Tibial artery (tissue), 4 donors: ENCODE results near the gene ACVR1.

Source experiments
- DNase-seq, 2 donors: peaks; one replicate each; pipeline ENCODE4 v3.0.0-alpha.2; 2019
- H3K27ac ChIP-seq, 2 donors: fragments of 200-600 bp; sonication (generic) in 1 of 2; 1 replicate in 1 of 2; 2 replicates in 1 of 2; pipeline ENCODE4 v1.5.1; 2018 to 2019; ENCODE audit warnings: mild to moderate bottlenecking in 1 of 2
- H3K27me3 ChIP-seq, 2 donors: fragments of 200-600 bp; sonication (generic) in 1 of 2; one replicate each; pipeline versions ENCODE4 v1.5.1 to v1.6.0; 2016 to 2019
- H3K36me3 ChIP-seq, 3 donors: fragments of 200-600 bp; sonication (generic) in 2 of 3; one replicate each; pipeline ENCODE4 v1.5.1; 2016 to 2019; ENCODE audit warnings: mild to moderate bottlenecking in 2 of 3
- H3K4me1 ChIP-seq, 4 donors: fragments of 200-600 bp; sonication (generic) in 2 of 4; 1 replicate in 3 of 4; 2 replicates in 1 of 4; pipeline ENCODE4 v1.5.1; 2016 to 2019
- H3K4me3 ChIP-seq, 2 donors: fragments of 200-600 bp; sonication (generic) in 1 of 2; 1 replicate in 1 of 2; 2 replicates in 1 of 2; pipeline ENCODE4 v1.5.1; 2018 to 2019; ENCODE audit warnings: mild to moderate bottlenecking in 2 of 2
- H3K9me3 ChIP-seq, 3 donors: fragments of 200-600 bp; sonication (generic) in 1 of 3; one replicate each; pipeline ENCODE4 v1.5.1; 2016 to 2019
- intact Hi-C: fragments of 100-400 bp; cut with DNase I; formaldehyde crosslinking; loops from one replicate; pipeline ENCODE4 v1.15.0; 2023; ENCODE audit warnings: low total_unique reads
- TF ChIP-seq, protein P1 (sequence below), 2 experiments: fragments of 200-600 bp in 1 of 2; fragments of 450-650 bp in 1 of 2; IDR thresholded peaks; one replicate each; pipeline ENCODE4 v1.5.1; 2017 to 2019; ENCODE audit warnings: antibody characterized with exemption in 2 of 2, mild to moderate bottlenecking in 1 of 2, moderate library complexity in 1 of 2

ACVR1 gene

DNA sequence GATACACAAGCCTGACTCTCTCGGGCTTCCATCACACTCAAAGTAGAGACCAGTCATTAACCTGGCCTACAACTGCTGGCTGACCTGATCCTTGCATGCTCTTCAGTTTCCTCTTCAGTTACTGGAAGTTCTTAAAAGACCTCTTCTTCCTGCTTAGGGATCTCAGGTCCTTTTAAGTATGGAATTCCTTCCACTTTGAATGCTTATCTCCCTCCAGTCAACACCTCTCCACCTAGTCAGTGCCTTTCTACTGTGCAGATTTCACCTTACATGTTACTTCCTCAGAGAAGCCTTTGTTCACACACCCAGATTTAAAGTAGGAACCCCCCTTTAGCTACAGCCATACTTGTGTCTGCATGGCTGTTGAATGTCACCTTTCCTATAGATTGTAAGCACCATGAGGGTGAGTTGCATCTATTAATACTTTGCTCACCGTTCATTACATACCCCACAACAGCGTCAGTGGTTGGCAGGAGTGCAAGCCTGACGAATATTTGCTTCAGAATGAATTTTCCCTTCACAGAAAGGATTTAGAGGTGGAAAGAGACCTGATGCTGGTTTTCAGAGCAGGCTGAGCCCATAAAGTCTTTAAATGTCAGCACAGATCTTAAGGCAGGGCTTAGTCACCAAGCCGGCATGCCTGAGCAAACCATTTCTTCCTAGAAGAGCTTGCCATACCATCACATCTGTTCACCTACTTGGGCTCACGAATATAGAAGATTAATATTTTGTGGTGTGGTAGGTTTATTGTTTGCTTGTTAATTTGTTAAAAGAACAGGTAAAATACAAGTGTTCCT is 90.1 kb downstream of the ACVR1 start:
- DNase-seq: no peak
- Histone ChIP-seq H3K36me3 (no peaks in the 10 kb centered on the region), H3K9me3 (no peaks in the 10 kb centered on the region), H3K27ac (no peak overlapping the region), H3K4me1 (peaks cover 0 to 89% (median 49%) of the 10 kb centered on the region in 4 donors), H3K4me3 (no peak overlapping the region), H3K27me3 (no peaks in the 10 kb centered on the region)
- TF ChIP-seq, protein P1, sequence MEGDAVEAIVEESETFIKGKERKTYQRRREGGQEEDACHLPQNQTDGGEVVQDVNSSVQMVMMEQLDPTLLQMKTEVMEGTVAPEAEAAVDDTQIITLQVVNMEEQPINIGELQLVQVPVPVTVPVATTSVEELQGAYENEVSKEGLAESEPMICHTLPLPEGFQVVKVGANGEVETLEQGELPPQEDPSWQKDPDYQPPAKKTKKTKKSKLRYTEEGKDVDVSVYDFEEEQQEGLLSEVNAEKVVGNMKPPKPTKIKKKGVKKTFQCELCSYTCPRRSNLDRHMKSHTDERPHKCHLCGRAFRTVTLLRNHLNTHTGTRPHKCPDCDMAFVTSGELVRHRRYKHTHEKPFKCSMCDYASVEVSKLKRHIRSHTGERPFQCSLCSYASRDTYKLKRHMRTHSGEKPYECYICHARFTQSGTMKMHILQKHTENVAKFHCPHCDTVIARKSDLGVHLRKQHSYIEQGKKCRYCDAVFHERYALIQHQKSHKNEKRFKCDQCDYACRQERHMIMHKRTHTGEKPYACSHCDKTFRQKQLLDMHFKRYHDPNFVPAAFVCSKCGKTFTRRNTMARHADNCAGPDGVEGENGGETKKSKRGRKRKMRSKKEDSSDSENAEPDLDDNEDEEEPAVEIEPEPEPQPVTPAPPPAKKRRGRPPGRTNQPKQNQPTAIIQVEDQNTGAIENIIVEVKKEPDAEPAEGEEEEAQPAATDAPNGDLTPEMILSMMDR (IDR thresholded peaks at IDR 0.05): no peak
- intact Hi-C loops: loop anchor here (2.0 to 10.0 kb wide), 3 partner anchors 45 to 491 kb away; partner anchors contain the start of gene ACVR1

DNA sequence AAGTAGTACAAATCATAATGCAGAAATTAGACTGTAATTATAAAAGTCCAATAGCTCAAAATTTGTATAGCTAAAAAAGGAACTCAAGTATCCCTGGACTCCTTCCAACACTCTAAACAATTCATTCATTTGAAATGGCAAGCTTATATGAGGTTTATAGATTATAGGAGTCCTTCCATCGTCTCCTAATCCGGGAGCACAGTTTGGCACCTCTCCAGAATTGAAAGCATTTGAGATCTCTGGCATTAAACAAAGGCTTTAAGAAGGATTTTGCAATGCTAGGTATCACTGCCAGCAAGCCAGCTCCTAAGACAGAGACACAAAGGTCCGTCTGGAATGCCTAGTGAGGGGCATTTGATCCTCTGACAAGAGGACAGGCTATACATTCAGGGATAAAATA is 90.9 kb downstream of the ACVR1 start:
- TF ChIP-seq, protein P1 (IDR thresholded peaks at IDR 0.05): no peak
- Histone ChIP-seq H3K36me3 (peaks cover under 1 to 2% (median under 1%) of the 10 kb centered on the region in 3 donors), H3K27ac (peak overlapping the region in 1 of 2 donors; percentile 70), H3K9me3 (no peaks in the 10 kb centered on the region), H3K4me1 (peaks cover 0 to 85% (median 47%) of the 10 kb centered on the region in 4 donors), H3K4me3 (no peak overlapping the region), H3K27me3 (no peaks in the 10 kb centered on the region)
- intact Hi-C loops: loop anchor here (5.0 to 10.0 kb wide), 2 partner anchors 92 to 490 kb away; partner anchors contain the start of gene ACVR1
- DNase-seq: no peak

GRCh38 chr2:157784823-157785175 is 91.3 kb downstream of the ACVR1 start:
- intact Hi-C loops: loop anchor here (5.0 to 10.0 kb wide), 2 partner anchors 93 to 490 kb away; partner anchors contain the start of gene ACVR1
- no peak for DNase-seq
- Histone ChIP-seq H3K9me3 (no peaks in the 10 kb centered on the region), H3K27me3 (no peaks in the 10 kb centered on the region), H3K4me1 (peaks cover 0 to 81% (median 44%) of the 10 kb centered on the region in 4 donors), H3K4me3 (peak overlapping the region in 1 of 2 donors; percentile 9), H3K27ac (peak overlapping the region; percentile 59 to 70), H3K36me3 (peaks cover 5 to 6% (median 5%) of the 10 kb centered on the region in 3 donors)
- TF ChIP-seq, protein P1 (IDR thresholded peaks at IDR 0.05): no peak

- H3K27me3 ChIP-seq: no peaks in the 10 kb centered on the region
- H3K4me1 ChIP-seq: peaks cover 0 to 76% (median 41%) of the 10 kb centered on the region in 4 donors
- intact Hi-C loops: loop anchor here (10.0 kb wide), 1 partner anchor 489 kb away; no protein-coding TSS in a partner anchor
- DNase-seq: peak; percentile 65 to 87
- peak overlapping the region; percentile 59 to 70 for H3K27ac ChIP-seq
- peak overlapping the region in 1 of 2 donors; percentile 9 for H3K4me3 ChIP-seq
- H3K9me3 ChIP-seq: no peaks in the 10 kb centered on the region
- H3K36me3 ChIP-seq: peaks cover 9 to 10% (median 10%) of the 10 kb centered on the region in 3 donors
- TF ChIP-seq, protein P1 (IDR thresholded peaks at IDR 0.05): no peak
Measured at GRCh38 chr2:157784169-157784822, 91.8 kb downstream of the ACVR1 start.

GRCh38 chr2:157783245-157783644 is 92.9 kb downstream of the ACVR1 start:
- Histone ChIP-seq H3K9me3 (no peaks in the 10 kb centered on the region), H3K4me3 (no peak overlapping the region), H3K4me1 (peaks cover 0 to 66% (median 36%) of the 10 kb centered on the region in 4 donors), H3K27ac (peak overlapping the region in 1 of 2 donors; percentile 59), H3K36me3 (peaks cover 14 to 18% (median 16%) of the 10 kb centered on the region in 3 donors), H3K27me3 (no peaks in the 10 kb centered on the region)
- TF ChIP-seq, protein P1 (IDR thresholded peaks at IDR 0.05): no peak
- DNase-seq: no peak
- intact Hi-C loops: loop anchor here (10.0 kb wide), 1 partner anchor 488 kb away; no protein-coding TSS in a partner anchor
